ENCODE results near the gene CACNG5. TPM values are rescaled to one million over a fixed set of nuclear protein-coding genes. Genes with fewer than 3 reads are reported as not detected.

The CACNG5 gene
- total and polyA plus RNA-seq, 2 experiments from 2014 or later, result 1.8 to 3.3 TPM

DNA sequence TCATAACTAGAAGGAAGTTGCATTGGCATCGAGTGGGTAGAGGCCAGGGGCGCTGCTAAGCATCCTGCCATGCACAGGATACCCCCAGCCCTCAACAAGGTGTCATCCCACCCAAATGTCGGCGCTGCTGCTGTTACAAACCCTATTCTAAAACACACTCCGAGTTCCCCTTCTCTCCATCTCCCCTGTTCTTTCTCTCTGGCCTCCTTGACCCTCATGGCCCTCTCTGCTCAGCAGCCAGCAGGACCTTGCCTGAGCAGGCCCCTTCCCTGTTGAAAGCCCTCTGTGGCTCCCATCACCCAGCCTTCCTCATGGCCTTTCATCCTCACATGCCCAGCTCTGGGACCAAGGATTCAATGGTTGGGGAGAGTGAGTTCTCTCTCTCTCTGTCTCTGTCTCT lies 22.3 kb upstream of the CACNG5 start:
- peaks cover 9% of the 10 kb centered on the region for H3K9me3 Mint-ChIP-seq
- peaks cover 9% of the 10 kb centered on the region for H3K27me3 Mint-ChIP-seq (ENCODE audit: insufficient read depth, low read depth, poor library complexity)
- no peak overlapping the region for H2AFZ ChIP-seq
- H3K4me3 ChIP-seq, result no peak overlapping the region
- no peak overlapping the region for H3K27ac Mint-ChIP-seq
- H3K4me3 Mint-ChIP-seq, result no peak overlapping the region
- DNase-seq (ENCODE audit: low spot score), result no peak
- TF ChIP-seq, protein P1, sequence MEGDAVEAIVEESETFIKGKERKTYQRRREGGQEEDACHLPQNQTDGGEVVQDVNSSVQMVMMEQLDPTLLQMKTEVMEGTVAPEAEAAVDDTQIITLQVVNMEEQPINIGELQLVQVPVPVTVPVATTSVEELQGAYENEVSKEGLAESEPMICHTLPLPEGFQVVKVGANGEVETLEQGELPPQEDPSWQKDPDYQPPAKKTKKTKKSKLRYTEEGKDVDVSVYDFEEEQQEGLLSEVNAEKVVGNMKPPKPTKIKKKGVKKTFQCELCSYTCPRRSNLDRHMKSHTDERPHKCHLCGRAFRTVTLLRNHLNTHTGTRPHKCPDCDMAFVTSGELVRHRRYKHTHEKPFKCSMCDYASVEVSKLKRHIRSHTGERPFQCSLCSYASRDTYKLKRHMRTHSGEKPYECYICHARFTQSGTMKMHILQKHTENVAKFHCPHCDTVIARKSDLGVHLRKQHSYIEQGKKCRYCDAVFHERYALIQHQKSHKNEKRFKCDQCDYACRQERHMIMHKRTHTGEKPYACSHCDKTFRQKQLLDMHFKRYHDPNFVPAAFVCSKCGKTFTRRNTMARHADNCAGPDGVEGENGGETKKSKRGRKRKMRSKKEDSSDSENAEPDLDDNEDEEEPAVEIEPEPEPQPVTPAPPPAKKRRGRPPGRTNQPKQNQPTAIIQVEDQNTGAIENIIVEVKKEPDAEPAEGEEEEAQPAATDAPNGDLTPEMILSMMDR (conservative IDR thresholded peaks at IDR 0.05; ENCODE audit: low read depth in 2 of 2), result no peak
- TF ChIP-seq POLR2AphosphoS5 (IDR thresholded peaks at IDR 0.05; ENCODE audit: low read depth) (no peak), EZH2 (IDR thresholded peaks at IDR 0.05; ENCODE audit: low read depth, unreplicated experiment) (no peak), JUNB (IDR thresholded peaks at IDR 0.05; ENCODE audit: unreplicated experiment) (no peak), CREB1 (CRISPR knock-in tag; IDR thresholded peaks at IDR 0.05; ENCODE audit: low read depth) (no peak)
- TF ChIP-seq, protein P2, sequence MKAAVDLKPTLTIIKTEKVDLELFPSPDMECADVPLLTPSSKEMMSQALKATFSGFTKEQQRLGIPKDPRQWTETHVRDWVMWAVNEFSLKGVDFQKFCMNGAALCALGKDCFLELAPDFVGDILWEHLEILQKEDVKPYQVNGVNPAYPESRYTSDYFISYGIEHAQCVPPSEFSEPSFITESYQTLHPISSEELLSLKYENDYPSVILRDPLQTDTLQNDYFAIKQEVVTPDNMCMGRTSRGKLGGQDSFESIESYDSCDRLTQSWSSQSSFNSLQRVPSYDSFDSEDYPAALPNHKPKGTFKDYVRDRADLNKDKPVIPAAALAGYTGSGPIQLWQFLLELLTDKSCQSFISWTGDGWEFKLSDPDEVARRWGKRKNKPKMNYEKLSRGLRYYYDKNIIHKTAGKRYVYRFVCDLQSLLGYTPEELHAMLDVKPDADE (IDR thresholded peaks at IDR 0.05), result no peak
- no peak overlapping the region for H3K4me2 ChIP-seq
- H3K36me3 ChIP-seq (ENCODE audit: insufficient read depth), result 0 out of 2 replicates have a peak, but pooled peaks cover under 1% of the 10 kb centered on the region
- H3K36me3 Mint-ChIP-seq (ENCODE audit: low read depth), result peaks cover 5% of the 10 kb centered on the region; the same call in 2 of the 3 replicates
- H3K27me3 ChIP-seq (ENCODE audit: insufficient read depth), result no peaks in the 10 kb centered on the region
- H3K4me1 Mint-ChIP-seq, result peaks cover 5% of the 10 kb centered on the region
- no peaks in the 10 kb centered on the region for H4K20me1 ChIP-seq (replicated peaks; ENCODE audit: insufficient read depth)
- H3K79me2 ChIP-seq (replicated peaks; ENCODE audit: insufficient read depth), result no peaks in the 10 kb centered on the region
- no peaks in the 10 kb centered on the region for H3F3A ChIP-seq (replicated peaks; ENCODE audit: low read depth)
- no peaks in the 10 kb centered on the region for H3K9me2 ChIP-seq (ENCODE audit: insufficient read depth)
- H3K27ac ChIP-seq (ENCODE audit: low read depth), result no peak overlapping the region
- H3K4me1 ChIP-seq (ENCODE audit: insufficient read depth), result no peaks in the 10 kb centered on the region
- ATAC-seq, result no peak

DNA sequence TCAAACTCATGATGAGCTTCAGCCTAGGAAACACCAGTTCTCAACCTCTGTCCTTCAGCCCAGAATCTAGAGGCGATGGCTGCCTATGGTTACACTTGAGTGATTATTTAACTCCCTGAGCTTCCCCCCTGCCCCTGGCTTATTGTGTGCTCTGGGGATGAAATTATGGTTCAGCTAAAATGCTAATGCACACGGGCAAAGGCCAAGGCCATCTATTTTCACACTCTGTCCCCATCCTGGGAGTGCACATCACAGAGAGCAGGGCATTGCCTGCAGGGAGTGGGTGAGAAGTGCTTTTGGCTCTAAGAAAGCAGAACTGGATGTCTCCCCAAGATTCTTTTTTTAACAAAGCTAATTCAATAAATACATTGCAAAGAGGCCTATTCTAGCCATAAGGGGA lies 21.6 kb upstream of the CACNG5 start:
- ATAC-seq (no peak), DNase-seq (ENCODE audit: low spot score) (no peak)
- Histone ChIP-seq H3K4me1 (ENCODE audit: insufficient read depth) (no peaks in the 10 kb centered on the region), H3K27me3 (ENCODE audit: insufficient read depth) (no peaks in the 10 kb centered on the region), H3K4me3 (no peak overlapping the region), H2AFZ (no peak overlapping the region; the same call in 1 of the 2 replicates), H4K20me1 (replicated peaks; ENCODE audit: insufficient read depth) (no peaks in the 10 kb centered on the region), H3F3A (replicated peaks; ENCODE audit: low read depth) (no peaks in the 10 kb centered on the region), H3K4me2 (no peak overlapping the region), H3K9me2 (ENCODE audit: insufficient read depth) (no peaks in the 10 kb centered on the region), H3K36me3 (ENCODE audit: insufficient read depth) (0 out of 2 replicates have a peak, but pooled peaks cover 3% of the 10 kb centered on the region), H3K27ac (ENCODE audit: low read depth) (no peak overlapping the region), H3K79me2 (replicated peaks; ENCODE audit: insufficient read depth) (no peaks in the 10 kb centered on the region)
- peaks cover 16% of the 10 kb centered on the region for H3K9me3 Mint-ChIP-seq
- peaks cover 1% of the 10 kb centered on the region; the same call in 1 of the 3 replicates for H3K4me1 Mint-ChIP-seq
- H3K4me3 Mint-ChIP-seq, result no peak overlapping the region
- H3K36me3 Mint-ChIP-seq (ENCODE audit: low read depth), result peaks cover 10% of the 10 kb centered on the region; the same call in 2 of the 3 replicates
- H3K27ac Mint-ChIP-seq, result no peak overlapping the region
- no peak for TF ChIP-seq ZNF331 (CRISPR knock-in tag; IDR thresholded peaks at IDR 0.05; ENCODE audit: low read depth)
- TF ChIP-seq NANOG (IDR thresholded peaks at IDR 0.05; ENCODE audit: borderline replicate concordance), result no peak
- TF ChIP-seq, protein P3, sequence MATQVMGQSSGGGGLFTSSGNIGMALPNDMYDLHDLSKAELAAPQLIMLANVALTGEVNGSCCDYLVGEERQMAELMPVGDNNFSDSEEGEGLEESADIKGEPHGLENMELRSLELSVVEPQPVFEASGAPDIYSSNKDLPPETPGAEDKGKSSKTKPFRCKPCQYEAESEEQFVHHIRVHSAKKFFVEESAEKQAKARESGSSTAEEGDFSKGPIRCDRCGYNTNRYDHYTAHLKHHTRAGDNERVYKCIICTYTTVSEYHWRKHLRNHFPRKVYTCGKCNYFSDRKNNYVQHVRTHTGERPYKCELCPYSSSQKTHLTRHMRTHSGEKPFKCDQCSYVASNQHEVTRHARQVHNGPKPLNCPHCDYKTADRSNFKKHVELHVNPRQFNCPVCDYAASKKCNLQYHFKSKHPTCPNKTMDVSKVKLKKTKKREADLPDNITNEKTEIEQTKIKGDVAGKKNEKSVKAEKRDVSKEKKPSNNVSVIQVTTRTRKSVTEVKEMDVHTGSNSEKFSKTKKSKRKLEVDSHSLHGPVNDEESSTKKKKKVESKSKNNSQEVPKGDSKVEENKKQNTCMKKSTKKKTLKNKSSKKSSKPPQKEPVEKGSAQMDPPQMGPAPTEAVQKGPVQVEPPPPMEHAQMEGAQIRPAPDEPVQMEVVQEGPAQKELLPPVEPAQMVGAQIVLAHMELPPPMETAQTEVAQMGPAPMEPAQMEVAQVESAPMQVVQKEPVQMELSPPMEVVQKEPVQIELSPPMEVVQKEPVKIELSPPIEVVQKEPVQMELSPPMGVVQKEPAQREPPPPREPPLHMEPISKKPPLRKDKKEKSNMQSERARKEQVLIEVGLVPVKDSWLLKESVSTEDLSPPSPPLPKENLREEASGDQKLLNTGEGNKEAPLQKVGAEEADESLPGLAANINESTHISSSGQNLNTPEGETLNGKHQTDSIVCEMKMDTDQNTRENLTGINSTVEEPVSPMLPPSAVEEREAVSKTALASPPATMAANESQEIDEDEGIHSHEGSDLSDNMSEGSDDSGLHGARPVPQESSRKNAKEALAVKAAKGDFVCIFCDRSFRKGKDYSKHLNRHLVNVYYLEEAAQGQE (IDR thresholded peaks at IDR 0.05; ENCODE audit: unreplicated experiment), result no peak
- TF ChIP-seq JUNB (IDR thresholded peaks at IDR 0.05; ENCODE audit: unreplicated experiment), result no peak
- peaks cover 9% of the 10 kb centered on the region for H3K27me3 Mint-ChIP-seq (ENCODE audit: insufficient read depth, low read depth, poor library complexity)

All from GM23338 (cell line).